Measurements from ENCODE around the gene LCK. TPM values are rescaled to one million over a fixed set of nuclear protein-coding genes. Genes with fewer than 3 reads are reported as not detected.

The LCK gene
- polyA plus RNA-seq, 1 of the 3 experiments (the other 2 are of a cell fraction) = not detected

DNA sequence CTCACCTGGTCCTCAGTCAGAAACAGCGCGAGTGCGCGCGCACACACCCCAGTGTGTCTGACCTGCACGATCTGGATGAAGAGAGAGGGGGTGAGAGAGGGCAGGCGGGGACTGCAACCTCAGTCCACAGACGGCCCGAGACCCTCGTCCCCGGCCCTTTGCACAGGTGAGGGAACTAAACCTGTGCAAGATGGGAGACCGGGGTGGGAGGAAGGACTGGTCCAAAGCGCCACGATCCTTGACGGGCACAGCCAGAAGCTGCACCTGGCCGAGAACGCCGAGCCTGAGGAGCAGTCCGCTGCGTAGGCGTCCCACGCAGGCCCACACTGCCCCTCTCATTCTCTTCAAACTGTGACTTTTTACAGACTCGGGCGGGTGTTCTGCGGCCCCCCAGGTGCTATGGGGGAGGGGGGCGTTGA, 46.1 kb upstream of the LCK start:
- ChIA-PET POLR2A (interaction anchor here (0.6 to 2.4 kb wide), 2 partner anchors 11 to 18 kb away, joined by 3 to 10 read pairs; no protein-coding TSS in a partner anchor), CTCF (interaction anchor here (0.6 to 5.5 kb wide), 4 partner anchors 11 to 180 kb away, joined by 3 to 39 read pairs (median 4); no protein-coding TSS in a partner anchor)
- Histone ChIP-seq H3K79me2 (ENCODE audit: insufficient read depth) (peaks cover 4% of the 10 kb centered on the region; the same call in 1 of the 2 replicates), H3F3A (replicated peaks; ENCODE audit: insufficient read depth) (peaks cover 5% of the 10 kb centered on the region), H2AFZ (ENCODE audit: low read depth) (no peak overlapping the region), H3K36me3 (replicated peaks in 1 of 2; ENCODE audit: control insufficient read depth in 1 of 2, insufficient read depth in 2 of 2, low read length in 1 of 2) (peaks cover 0 to 5% of the 10 kb centered on the region in 2 experiments), H3K9me2 (no peaks in the 10 kb centered on the region), H3K9ac (peak overlapping the region; percentile 82), H3K9me3 (no peaks in the 10 kb centered on the region), H3K4me3 (ENCODE audit: low read depth in 2 of 2, low read length in 1 of 2) (peak overlapping the region; percentile 65 to 89), H3K4me1 (ENCODE audit: control insufficient read depth in 1 of 2, insufficient read depth in 2 of 2, low read depth in 1 of 2, low read length in 1 of 2) (peaks cover 2 to 39% of the 10 kb centered on the region in 2 experiments; a peak in 2 of 4 replicates), H3K4me2 (peak overlapping the region; percentile 95), H3K27me3 (ENCODE audit: insufficient read depth) (no peaks in the 10 kb centered on the region), H4K20me1 (ENCODE audit: insufficient read depth) (no peaks in the 10 kb centered on the region), H3K27ac (ENCODE audit: low read depth in 2 of 2, low read length in 1 of 2) (peak overlapping the region in 1 of 2 experiments; percentile 6; a peak in 2 of 4 replicates)
- peak; percentile 39 for DNase-seq
- TF ChIP-seq JUND (IDR thresholded peaks at IDR 0.05) = no peak
- TF ChIP-seq RCOR1 (IDR thresholded peaks at IDR 0.05; ENCODE audit: low read length) = no peak
- TF ChIP-seq, protein P1, sequence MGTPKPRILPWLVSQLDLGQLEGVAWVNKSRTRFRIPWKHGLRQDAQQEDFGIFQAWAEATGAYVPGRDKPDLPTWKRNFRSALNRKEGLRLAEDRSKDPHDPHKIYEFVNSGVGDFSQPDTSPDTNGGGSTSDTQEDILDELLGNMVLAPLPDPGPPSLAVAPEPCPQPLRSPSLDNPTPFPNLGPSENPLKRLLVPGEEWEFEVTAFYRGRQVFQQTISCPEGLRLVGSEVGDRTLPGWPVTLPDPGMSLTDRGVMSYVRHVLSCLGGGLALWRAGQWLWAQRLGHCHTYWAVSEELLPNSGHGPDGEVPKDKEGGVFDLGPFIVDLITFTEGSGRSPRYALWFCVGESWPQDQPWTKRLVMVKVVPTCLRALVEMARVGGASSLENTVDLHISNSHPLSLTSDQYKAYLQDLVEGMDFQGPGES (IDR thresholded peaks at IDR 0.05; ENCODE audit: low read depth, low read length) = no peak
- no peak for TF ChIP-seq EP300 (IDR thresholded peaks at IDR 0.05; ENCODE audit: borderline replicate concordance in 1 of 2, low read depth in 1 of 2, low read length in 1 of 2)
- TF ChIP-seq NRF1 (IDR thresholded peaks at IDR 0.05; ENCODE audit: low read depth, low read length) = no peak
- no peak for TF ChIP-seq SIN3A (IDR thresholded peaks at IDR 0.05; ENCODE audit: borderline replicate concordance, low read depth, low read length)
- no peak for TF ChIP-seq EZH2phosphoT487 (IDR thresholded peaks at IDR 0.05; ENCODE audit: borderline replicate concordance, low read depth)
- TF ChIP-seq GATA2 (CRISPR knock-in tag; IDR thresholded peaks at IDR 0.05) = no peak
- no peak for TF ChIP-seq GABPA (IDR thresholded peaks at IDR 0.05; ENCODE audit: low read depth)
- TF ChIP-seq FOSL2 (IDR thresholded peaks at IDR 0.05; ENCODE audit: borderline replicate concordance, low read depth) = no peak
- TF ChIP-seq RAD21 (IDR thresholded peaks at IDR 0.05; ENCODE audit: low read length) = no peak
- TF ChIP-seq, protein P2, sequence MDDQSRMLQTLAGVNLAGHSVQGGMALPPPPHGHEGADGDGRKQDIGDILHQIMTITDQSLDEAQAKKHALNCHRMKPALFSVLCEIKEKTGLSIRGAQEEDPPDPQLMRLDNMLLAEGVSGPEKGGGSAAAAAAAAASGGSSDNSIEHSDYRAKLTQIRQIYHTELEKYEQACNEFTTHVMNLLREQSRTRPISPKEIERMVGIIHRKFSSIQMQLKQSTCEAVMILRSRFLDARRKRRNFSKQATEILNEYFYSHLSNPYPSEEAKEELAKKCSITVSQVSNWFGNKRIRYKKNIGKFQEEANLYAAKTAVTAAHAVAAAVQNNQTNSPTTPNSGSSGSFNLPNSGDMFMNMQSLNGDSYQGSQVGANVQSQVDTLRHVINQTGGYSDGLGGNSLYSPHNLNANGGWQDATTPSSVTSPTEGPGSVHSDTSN (IDR thresholded peaks at IDR 0.05) = no peak
- TF ChIP-seq YY1 (IDR thresholded peaks at IDR 0.05; ENCODE audit: low read depth) = no peak
- no peak for TF ChIP-seq NFIC (IDR thresholded peaks at IDR 0.05; ENCODE audit: borderline replicate concordance)
- TF ChIP-seq, protein P3, sequence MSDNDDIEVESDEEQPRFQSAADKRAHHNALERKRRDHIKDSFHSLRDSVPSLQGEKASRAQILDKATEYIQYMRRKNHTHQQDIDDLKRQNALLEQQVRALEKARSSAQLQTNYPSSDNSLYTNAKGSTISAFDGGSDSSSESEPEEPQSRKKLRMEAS (IDR thresholded peaks at IDR 0.05; ENCODE audit: low read depth) = no peak
- 38% methylated on average over 20 of the region's 26 CpGs for WGBS (ENCODE audit: low lambda C conversion rate)

Measured in SK-N-SH (cell line).